ENCODE data around the gene GPN1. TPM values are rescaled to one million over a fixed set of nuclear protein-coding genes. Genes with fewer than 3 reads are reported as not detected.
A peak's percentile ranks its signal among the peaks of the same experiment; 100 is the strongest.

Gene GPN1
- total and polyA plus RNA-seq, 7 donors: 24.2 to 57.1 (median 27.8) TPM

DNA sequence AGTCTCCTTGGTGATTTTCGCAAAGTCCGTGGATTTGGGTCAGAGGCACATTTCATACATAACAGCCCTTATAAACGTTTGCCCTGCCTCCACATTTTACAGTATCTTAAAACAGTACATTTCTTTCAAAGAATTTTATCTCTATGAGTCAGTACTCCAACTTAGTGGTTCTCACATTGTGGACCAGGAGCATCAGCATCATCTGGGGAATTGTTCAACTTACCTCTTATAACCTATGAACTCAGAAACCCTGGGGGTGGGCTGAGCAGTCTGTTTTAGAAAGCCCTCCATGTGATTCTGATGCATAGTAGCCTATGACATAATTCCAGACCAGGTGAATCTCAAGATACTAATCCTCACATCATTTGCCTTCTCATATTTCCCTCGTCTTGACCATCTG, 22.2 kb downstream of the GPN1 start:
- ATAC-seq (no peak), DNase-seq (no peak)
- intact Hi-C loops (cut with DNase I): loop anchor here in 1 of 2 donors (10.0 kb wide), 1 partner anchor 166 kb away; the partner anchor contains the start of gene IFT172
- no peaks in the 10 kb centered on the region for H3K9me3 ChIP-seq
- no peaks in the 10 kb centered on the region for H3K27me3 ChIP-seq (ENCODE audit: insufficient read depth in 3 of 3, low read length in 2 of 3)
- no peaks in the 10 kb centered on the region for H3K4me1 ChIP-seq
- no peak overlapping the region for H3K4me3 ChIP-seq
- no peak overlapping the region for H3K27ac ChIP-seq
- peaks cover 20 to 100% of the 10 kb centered on the region in 2 donors for H3K36me3 ChIP-seq (ENCODE audit: insufficient read depth in 1 of 2, low read depth in 1 of 2)
- 69 to 80% (median 71%) methylated on average over 4 of the region's 4 CpGs for WGBS, 3 donors
- TF ChIP-seq, protein P1, sequence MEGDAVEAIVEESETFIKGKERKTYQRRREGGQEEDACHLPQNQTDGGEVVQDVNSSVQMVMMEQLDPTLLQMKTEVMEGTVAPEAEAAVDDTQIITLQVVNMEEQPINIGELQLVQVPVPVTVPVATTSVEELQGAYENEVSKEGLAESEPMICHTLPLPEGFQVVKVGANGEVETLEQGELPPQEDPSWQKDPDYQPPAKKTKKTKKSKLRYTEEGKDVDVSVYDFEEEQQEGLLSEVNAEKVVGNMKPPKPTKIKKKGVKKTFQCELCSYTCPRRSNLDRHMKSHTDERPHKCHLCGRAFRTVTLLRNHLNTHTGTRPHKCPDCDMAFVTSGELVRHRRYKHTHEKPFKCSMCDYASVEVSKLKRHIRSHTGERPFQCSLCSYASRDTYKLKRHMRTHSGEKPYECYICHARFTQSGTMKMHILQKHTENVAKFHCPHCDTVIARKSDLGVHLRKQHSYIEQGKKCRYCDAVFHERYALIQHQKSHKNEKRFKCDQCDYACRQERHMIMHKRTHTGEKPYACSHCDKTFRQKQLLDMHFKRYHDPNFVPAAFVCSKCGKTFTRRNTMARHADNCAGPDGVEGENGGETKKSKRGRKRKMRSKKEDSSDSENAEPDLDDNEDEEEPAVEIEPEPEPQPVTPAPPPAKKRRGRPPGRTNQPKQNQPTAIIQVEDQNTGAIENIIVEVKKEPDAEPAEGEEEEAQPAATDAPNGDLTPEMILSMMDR (IDR thresholded peaks at IDR 0.05): no peak

DNA sequence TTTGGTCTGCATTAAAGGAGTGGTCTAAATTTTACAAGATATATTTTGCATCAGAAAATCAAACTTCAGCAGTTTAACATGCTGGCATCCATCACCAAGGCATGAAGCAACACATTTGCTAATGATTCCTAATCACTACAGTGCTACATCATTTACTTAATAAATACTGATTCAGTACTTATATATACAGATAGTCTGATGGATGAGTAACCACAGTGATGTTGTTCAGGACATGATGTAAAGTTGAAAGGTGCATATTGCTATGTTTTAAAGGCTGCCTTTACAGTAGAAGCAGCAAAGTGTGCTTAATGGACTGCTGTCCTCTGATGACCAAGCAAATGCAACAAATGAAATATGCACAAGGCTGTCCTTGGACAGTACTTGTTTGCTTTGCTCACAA, 23.5 kb downstream of the GPN1 start:
- DNase-seq (no peak), ATAC-seq (no peak)
- no peaks in the 10 kb centered on the region for H3K27me3 ChIP-seq (ENCODE audit: insufficient read depth in 3 of 3, low read length in 2 of 3)
- H3K9me3 ChIP-seq: no peaks in the 10 kb centered on the region
- intact Hi-C loops (cut with DNase I): loop anchor here in 1 of 2 donors (10.0 kb wide), 1 partner anchor 168 kb away; the partner anchor contains the start of gene IFT172
- TF ChIP-seq, protein P1 (IDR thresholded peaks at IDR 0.05): no peak
- no peaks in the 10 kb centered on the region for H3K4me1 ChIP-seq
- peaks cover 19 to 100% of the 10 kb centered on the region in 2 donors for H3K36me3 ChIP-seq (ENCODE audit: insufficient read depth in 1 of 2, low read depth in 1 of 2)
- no peak overlapping the region for H3K4me3 ChIP-seq
- H3K27ac ChIP-seq: no peak overlapping the region

DNA sequence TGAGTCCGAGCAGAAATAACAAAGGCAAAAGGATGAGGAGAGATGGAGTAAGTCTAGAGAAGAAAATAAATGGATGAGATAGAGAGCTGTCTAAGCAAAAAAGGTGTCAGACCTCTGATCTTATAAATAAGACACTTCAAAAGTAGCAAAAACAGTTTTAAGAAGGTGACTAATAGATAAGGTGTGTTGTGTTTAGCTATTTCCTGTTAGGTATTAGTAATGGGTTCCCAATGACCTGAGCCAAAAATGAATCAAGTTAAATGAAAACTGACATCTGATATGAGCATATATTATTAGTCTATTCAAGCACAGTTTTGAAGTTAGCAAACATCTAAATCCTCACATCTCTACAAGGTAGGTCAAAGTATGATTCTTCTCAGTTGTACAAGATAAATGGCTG, 23.9 kb downstream of the GPN1 start:
- no peaks in the 10 kb centered on the region for H3K4me1 ChIP-seq
- intact Hi-C loops (cut with DNase I): loop anchor here in 1 of 2 donors (10.0 kb wide), 1 partner anchor 168 kb away; the partner anchor contains the start of gene IFT172
- no peak overlapping the region for H3K4me3 ChIP-seq
- H3K27ac ChIP-seq: no peak overlapping the region
- 86 to 97% (median 89%) methylated on average over 1 of the region's 1 CpG for WGBS, 3 donors
- H3K27me3 ChIP-seq (ENCODE audit: insufficient read depth in 3 of 3, low read length in 2 of 3): no peaks in the 10 kb centered on the region
- TF ChIP-seq, protein P1 (IDR thresholded peaks at IDR 0.05): no peak
- H3K36me3 ChIP-seq (ENCODE audit: insufficient read depth in 1 of 2, low read depth in 1 of 2): peaks cover 19 to 100% of the 10 kb centered on the region in 2 donors
- ATAC-seq (no peak), DNase-seq (no peak)
- H3K9me3 ChIP-seq: no peaks in the 10 kb centered on the region

DNA sequence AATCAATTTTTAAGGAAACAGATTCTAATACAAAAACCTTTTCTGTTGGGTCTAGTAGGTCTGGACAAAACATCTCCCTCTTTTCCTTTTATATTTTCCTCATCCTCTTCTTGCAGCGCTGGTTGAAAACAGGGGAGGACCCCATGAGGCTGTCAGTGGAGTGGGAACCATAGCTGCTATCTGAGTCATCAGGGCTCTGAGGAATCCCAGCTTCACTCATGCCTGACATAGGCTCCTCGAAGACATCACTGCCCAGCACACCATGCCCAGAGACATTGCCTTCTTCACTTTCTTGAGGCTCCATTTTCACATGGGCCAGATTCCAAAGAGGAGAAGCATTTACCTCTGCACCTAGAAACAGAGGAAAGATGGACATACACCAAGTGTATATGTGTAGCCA, 24.5 kb downstream of the GPN1 start:
- H3K4me3 ChIP-seq: no peak overlapping the region
- ATAC-seq: peak in 1 of 4 donors; percentile 50
- WGBS, 3 donors: 83 to 90% (median 87%) methylated on average over 2 of the region's 2 CpGs

More for the DNA sequence above, 24.5 kb downstream of the GPN1 start:
- TF ChIP-seq, protein P1 (IDR thresholded peaks at IDR 0.05): no peak
- H3K27me3 ChIP-seq (ENCODE audit: insufficient read depth in 3 of 3, low read length in 2 of 3): no peaks in the 10 kb centered on the region
- no peak overlapping the region for H3K27ac ChIP-seq
- no peak for DNase-seq
- H3K4me1 ChIP-seq: no peaks in the 10 kb centered on the region
- H3K9me3 ChIP-seq: no peaks in the 10 kb centered on the region
- peaks cover 19 to 100% of the 10 kb centered on the region in 2 donors for H3K36me3 ChIP-seq (ENCODE audit: insufficient read depth in 1 of 2, low read depth in 1 of 2)
- intact Hi-C loops (cut with DNase I): loop anchor here in 1 of 2 donors (10.0 kb wide), 1 partner anchor 169 kb away; the partner anchor contains the start of gene IFT172
